AG09319 (cell line): Measurements from ENCODE around the gene OTOP2.

ENCODE experiments used
- DNase-seq: peaks from one replicate; pipeline ENCODE4 v3.0.0-alpha.2; 2010; ENCODE audit warnings: low read depth; ENCODE audit errors: extremely low read depth
- TF ChIP-seq, protein P1 (sequence below): IDR thresholded peaks from 2 replicates; pipeline ENCODE4 v1.5.1; 2011; ENCODE audit warnings: low read depth, mild to moderate bottlenecking, inconsistent platforms, low read length, moderate library complexity

The OTOP2 gene, protein sequence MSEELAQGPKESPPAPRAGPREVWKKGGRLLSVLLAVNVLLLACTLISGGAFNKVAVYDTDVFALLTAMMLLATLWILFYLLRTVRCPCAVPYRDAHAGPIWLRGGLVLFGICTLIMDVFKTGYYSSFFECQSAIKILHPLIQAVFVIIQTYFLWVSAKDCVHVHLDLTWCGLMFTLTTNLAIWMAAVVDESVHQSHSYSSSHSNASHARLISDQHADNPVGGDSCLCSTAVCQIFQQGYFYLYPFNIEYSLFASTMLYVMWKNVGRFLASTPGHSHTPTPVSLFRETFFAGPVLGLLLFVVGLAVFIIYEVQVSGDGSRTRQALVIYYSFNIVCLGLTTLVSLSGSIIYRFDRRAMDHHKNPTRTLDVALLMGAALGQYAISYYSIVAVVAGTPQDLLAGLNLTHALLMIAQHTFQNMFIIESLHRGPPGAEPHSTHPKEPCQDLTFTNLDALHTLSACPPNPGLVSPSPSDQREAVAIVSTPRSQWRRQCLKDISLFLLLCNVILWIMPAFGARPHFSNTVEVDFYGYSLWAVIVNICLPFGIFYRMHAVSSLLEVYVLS

DNA sequence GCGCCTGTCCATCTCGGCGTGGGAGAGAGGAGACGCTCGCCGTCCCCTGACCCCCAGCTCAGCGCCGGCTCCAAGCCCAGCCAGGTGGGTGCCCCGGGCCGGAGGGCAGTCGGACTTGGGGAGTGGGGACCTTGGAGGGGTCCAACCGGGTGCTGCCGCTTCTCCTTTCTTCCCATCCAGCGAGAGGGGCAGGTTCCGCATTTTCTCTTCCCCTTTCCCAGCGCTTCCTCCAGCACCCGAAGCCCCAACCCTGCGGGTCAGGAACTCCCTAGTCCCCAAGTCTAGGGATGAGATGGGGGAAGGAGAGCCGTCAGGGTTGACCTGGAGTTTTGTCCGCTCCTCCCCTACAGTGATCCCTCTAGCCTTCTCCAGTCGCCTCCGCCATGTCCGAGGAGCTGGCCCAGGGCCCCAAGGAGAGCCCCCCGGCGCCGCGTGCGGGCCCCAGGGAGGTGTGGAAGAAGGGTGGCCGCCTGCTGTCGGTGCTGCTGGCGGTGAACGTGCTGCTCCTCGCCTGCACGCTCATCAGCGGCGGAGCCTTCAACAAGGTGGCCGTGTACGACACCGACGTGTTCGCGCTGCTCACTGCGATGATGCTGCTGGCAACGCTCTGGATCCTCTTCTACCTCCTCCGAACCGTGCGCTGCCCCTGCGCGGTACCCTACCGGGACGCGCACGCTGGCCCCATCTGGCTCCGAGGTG lies at the start of gene OTOP2:
Gene OTOP2 (plus strand): TSS at position 24 of the 699 bp plus-strand sequence. CDS start 360 bp downstream, at position 384.
- DNase-seq: no peak
- TF ChIP-seq, protein P1, sequence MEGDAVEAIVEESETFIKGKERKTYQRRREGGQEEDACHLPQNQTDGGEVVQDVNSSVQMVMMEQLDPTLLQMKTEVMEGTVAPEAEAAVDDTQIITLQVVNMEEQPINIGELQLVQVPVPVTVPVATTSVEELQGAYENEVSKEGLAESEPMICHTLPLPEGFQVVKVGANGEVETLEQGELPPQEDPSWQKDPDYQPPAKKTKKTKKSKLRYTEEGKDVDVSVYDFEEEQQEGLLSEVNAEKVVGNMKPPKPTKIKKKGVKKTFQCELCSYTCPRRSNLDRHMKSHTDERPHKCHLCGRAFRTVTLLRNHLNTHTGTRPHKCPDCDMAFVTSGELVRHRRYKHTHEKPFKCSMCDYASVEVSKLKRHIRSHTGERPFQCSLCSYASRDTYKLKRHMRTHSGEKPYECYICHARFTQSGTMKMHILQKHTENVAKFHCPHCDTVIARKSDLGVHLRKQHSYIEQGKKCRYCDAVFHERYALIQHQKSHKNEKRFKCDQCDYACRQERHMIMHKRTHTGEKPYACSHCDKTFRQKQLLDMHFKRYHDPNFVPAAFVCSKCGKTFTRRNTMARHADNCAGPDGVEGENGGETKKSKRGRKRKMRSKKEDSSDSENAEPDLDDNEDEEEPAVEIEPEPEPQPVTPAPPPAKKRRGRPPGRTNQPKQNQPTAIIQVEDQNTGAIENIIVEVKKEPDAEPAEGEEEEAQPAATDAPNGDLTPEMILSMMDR: no peak

DNA sequence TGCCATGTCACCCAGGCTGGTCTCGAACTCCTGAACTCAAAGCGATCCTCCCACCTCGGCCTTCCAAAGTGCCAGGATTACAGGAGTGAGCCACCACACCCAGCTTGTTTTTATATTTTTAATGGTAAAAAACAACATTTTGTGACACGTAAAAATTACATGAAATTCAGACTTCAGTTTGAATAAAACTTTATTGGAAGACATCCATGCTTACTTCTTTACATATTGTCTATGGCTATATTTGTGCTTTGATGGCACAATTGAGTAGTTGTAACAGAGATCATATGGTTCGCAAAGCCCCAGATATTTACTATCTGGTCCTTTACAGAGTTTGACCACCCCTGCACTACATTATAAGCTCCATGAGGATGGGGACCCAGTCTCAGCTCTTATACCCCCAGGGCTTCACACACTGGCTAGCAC lies 49.4 kb upstream of the OTOP2 start:
- DNase-seq: no peak
- TF ChIP-seq, protein P1: no peak

DNA sequence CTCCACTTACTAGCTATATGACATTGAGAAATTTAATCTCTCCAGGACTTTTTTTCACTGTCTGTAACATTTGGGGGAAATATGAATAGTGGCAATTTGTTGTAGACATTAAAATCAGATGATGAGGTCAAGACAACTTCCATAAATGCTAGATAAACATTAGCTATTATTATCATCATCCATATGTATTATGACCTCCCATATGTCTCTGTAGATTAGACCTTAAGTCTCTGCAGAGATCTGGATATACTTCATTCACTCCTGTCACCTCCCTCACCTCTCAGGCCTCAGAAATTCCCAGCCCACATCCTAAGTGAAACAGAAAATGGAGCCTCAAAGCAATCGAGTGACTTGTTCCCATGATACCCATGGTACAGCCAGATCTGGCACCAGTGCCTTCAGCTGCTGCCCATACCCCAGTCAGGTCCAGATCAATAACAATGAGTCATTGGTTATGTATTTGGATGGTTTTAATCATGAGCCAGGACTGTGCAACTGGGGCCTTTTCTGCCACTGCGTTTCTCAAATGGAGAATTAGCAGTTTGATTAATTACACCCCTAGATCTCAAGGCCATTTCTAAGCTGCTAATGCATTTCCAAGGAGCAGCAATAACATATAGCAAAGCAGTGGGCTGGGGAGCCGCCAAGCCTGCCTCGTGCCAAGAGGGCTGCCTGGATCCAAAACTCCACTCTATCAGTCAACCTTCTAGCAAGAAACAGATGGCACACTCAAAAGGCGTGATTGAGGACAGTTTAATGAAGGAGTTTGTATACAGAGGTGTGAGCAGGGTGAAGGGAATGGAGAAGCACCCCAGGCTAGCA lies 48.7 kb upstream of the OTOP2 start:
- TF ChIP-seq, protein P1: no peak
- DNase-seq: no peak

DNA sequence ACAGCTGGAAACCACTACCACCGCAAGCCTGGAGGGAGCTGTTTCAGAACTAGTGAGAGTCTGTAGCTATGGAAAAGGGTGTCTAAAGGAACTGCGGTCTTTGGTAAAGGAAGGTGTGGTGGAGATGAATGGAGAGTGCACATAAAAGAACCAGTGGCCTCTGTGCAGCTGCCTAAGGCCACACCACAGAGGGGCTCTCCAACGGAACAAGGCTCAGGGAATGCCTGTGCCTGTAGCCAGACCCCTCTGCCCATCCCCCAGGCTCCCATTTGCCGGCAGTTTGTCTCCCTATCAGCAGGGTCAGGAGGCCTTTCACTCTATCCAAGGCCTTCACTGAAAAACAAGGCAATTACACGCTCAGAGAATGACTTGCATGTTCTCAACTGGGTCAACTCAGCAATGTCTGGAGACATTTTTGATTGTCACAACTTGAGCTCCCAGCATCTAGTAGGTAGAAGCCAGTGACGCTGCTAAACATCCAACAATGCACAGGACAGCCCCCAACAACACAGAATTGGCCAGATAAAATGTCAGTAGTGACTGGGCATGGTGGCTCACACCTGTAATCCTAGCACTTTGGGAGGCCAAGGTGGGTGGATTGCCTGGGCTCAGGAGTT lies 48.0 kb upstream of the OTOP2 start:
- TF ChIP-seq, protein P1: no peak
- no peak for DNase-seq

DNA sequence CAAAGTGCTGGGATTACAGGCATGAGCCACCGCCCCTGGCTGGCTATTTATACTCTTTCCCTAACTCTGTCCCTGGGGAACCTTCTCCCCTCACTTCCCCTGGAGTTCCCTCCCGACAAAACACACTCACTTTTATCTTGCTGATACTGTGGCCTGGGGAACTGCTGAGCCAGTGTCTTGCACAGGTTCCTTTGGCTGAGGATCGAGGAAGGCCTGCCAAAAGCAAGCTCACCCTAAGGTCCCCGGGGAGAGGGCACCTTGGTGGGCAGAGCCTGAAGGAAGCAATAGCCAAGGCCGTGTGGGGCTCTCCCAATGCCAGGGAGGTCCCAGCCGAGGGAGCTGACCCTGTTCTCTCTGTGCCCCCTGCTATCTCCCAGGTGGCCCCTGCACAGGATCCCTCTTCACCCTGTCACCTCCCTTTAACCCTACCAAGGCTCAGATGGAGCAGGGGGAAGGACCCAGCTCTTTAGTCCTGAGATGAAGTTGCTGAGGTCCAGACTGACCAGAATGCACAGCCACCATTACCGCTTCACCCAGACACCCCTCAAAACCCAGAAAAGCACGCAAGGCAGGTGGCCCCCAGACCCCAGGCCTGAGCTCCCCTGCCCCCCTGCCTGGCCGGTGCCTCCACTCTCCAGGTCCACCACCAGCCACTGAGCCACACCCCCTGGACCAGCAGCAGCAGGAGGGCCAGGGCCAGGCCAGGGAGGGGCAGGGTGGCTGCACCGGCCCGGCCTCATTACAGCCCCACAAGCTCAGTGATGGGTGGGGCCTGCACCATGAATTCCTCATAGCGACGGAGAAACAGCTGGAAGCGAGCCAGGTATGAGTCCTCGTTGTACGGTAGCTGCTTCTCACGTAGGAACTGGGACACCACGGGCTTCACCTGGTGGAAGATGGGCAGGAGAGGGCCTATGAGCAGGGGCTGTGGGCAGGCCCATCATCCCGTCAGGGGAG lies 46.2 kb upstream of the OTOP2 start:
- no peak for DNase-seq
- TF ChIP-seq, protein P1: no peak

DNA sequence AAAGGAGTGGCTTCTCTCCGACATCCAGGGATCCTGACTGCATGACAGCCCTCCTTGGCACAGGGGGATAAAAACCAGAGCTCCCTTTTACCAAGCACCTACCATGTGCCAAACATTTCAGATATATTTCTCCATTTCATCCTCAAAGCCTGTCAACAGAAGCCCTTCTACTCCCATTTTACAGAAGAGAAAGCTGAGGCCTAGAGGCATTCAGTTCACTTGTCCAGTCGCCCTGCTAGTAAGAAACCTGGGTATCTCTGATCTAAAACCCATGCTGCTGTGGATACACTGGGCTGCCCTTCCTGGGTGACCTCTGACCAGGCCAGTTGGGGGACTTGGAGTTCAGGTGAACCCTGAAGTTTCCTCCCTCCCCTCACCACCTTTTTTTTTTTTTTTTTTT lies 45.4 kb upstream of the OTOP2 start:
- no peak for DNase-seq
- TF ChIP-seq, protein P1: no peak
